Measurements from ENCODE around the gene LTF. TPM values are rescaled to one million over a fixed set of nuclear protein-coding genes. Genes with fewer than 3 reads are reported as not detected.
"Not testable (repeated sequence)": the region's sequence is repeated elsewhere in the genome, so short reads cannot be mapped to it uniquely, and the experiment has no call there.

LTF gene
- total RNA-seq, 1 donor from 2014 or later = under 0.01 TPM

- H3K36me3 ChIP-seq (ENCODE audit: control insufficient read depth, insufficient read depth, low read length) = no peaks in the 10 kb centered on the region
- no peak overlapping the region for H3K4me3 ChIP-seq (ENCODE audit: low read depth, low read length)
- no peak for TF ChIP-seq CTCF (IDR thresholded peaks at IDR 0.05; ENCODE audit: insufficient read depth, low read length, severe bottlenecking)
- no peak for DNase-seq (ENCODE audit: low read depth)
- no peak for FAIRE-seq
- H3K27me3 ChIP-seq (ENCODE audit: control insufficient read depth, insufficient read depth, low read length) = no peaks in the 10 kb centered on the region
Observed at GRCh38 chr3:46498916-46499519, 34.3 kb upstream of the LTF start.

- TF ChIP-seq CTCF (IDR thresholded peaks at IDR 0.05; ENCODE audit: insufficient read depth, low read length, severe bottlenecking) = no peak
- DNase-seq (ENCODE audit: low read depth) (no peak), FAIRE-seq (no peak)
- Histone ChIP-seq H3K36me3 (ENCODE audit: control insufficient read depth, insufficient read depth, low read length) (no peaks in the 10 kb centered on the region), H3K27me3 (ENCODE audit: control insufficient read depth, insufficient read depth, low read length) (no peaks in the 10 kb centered on the region), H3K4me3 (ENCODE audit: low read depth, low read length) (no peak within 1 kb of the TSS)
Observed at GRCh38 chr3:46497556-46498265, 33.0 kb upstream of the LTF start, which contains the start of gene RTP3. Gene RTP3, plus strand, starts transcription at chr3:46497976. Its CDS starts 87 bp downstream, at chr3:46498063.

GRCh38 chr3:46496746-46497555 lies 32.2 kb upstream of the LTF start:
- Histone ChIP-seq H3K27me3 (ENCODE audit: control insufficient read depth, insufficient read depth, low read length) (no peaks in the 10 kb centered on the region), H3K36me3 (ENCODE audit: control insufficient read depth, insufficient read depth, low read length) (no peaks in the 10 kb centered on the region), H3K4me3 (ENCODE audit: low read depth, low read length) (no peak overlapping the region)
- DNase-seq (ENCODE audit: low read depth) (peak; percentile 20), FAIRE-seq (no peak)
- peak; percentile 39 for TF ChIP-seq CTCF (IDR thresholded peaks at IDR 0.05; ENCODE audit: insufficient read depth, low read length, severe bottlenecking)

GRCh38 chr3:46495901-46496456 lies 31.3 kb upstream of the LTF start:
- DNase-seq (ENCODE audit: low read depth) (peak; percentile 16), FAIRE-seq (no peak)
- no peaks in the 10 kb centered on the region for H3K27me3 ChIP-seq (ENCODE audit: control insufficient read depth, insufficient read depth, low read length)
- no peak for TF ChIP-seq CTCF (IDR thresholded peaks at IDR 0.05; ENCODE audit: insufficient read depth, low read length, severe bottlenecking)
- no peak overlapping the region for H3K4me3 ChIP-seq (ENCODE audit: low read depth, low read length)
- H3K36me3 ChIP-seq (ENCODE audit: control insufficient read depth, insufficient read depth, low read length) = no peaks in the 10 kb centered on the region

GRCh38 chr3:46494491-46494890 lies 29.8 kb upstream of the LTF start:
- not testable (repeated sequence) for DNase-seq (ENCODE audit: low read depth); H3K4me3 ChIP-seq (ENCODE audit: low read depth, low read length); H3K36me3 ChIP-seq (ENCODE audit: control insufficient read depth, insufficient read depth, low read length); H3K27me3 ChIP-seq (ENCODE audit: control insufficient read depth, insufficient read depth, low read length); FAIRE-seq

Data from bronchial epithelial cell (primary cell).